ENCODE measurements around the gene LRCOL1.

DNA sequence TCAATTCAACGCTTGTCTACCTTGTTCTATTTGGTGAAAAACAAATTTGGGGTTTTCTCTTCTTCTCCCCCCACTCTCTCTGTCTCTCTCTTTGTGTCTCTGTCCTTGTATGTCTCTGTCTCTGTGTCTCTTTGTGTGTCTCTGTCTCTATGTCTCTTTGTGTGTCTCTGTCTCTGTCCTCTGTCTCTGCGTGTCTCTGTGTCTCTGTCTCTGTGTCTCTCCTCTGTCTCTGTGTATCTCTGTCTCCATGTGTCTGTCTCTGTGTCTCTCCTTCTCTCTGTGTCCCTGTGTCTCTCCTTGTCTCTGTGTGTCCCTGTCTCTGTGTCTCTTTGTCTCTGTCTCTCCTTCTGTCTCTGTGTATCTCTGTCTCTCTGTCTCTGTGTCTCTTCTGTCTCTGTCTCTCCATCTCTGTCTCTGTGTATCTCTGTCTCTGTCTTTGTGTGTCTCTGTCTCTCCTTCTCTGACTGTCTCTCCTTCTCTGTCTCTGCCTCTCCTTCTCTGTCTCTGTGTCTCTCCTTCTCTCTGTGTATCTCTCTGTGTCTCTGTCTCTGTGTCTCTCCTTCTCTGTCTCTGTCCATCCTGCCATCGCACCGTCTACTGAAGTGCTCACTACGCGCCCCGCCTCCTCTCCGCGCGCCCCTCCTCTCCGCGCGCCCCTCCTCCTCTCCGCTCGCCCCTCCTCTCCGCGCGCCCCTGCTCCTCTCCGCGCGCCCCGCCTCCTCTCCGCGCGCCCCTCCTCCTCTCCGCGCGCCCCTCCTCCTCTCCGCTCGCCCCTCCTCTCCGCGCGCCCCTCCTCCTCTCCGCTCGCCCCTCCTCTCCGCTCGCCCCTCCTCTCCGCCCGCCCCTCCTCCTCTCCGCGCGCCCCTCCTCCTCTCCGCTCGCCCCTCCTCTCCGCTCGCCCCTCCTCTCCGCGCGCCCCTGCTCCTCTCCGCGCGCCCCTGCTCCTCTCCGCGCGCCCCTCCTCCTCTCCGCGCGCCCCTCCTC is 12.8 kb downstream of the LRCOL1 start:
- TF ChIP-seq POLR2A (IDR thresholded peaks at IDR 0.05): no peak
- TF ChIP-seq, protein P1, sequence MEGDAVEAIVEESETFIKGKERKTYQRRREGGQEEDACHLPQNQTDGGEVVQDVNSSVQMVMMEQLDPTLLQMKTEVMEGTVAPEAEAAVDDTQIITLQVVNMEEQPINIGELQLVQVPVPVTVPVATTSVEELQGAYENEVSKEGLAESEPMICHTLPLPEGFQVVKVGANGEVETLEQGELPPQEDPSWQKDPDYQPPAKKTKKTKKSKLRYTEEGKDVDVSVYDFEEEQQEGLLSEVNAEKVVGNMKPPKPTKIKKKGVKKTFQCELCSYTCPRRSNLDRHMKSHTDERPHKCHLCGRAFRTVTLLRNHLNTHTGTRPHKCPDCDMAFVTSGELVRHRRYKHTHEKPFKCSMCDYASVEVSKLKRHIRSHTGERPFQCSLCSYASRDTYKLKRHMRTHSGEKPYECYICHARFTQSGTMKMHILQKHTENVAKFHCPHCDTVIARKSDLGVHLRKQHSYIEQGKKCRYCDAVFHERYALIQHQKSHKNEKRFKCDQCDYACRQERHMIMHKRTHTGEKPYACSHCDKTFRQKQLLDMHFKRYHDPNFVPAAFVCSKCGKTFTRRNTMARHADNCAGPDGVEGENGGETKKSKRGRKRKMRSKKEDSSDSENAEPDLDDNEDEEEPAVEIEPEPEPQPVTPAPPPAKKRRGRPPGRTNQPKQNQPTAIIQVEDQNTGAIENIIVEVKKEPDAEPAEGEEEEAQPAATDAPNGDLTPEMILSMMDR (IDR thresholded peaks at IDR 0.05): no peak
